Kidney epithelial cell (primary cell): ENCODE data around the gene HOOK2. TPM values are rescaled to one million over a fixed set of nuclear protein-coding genes. Genes with fewer than 3 reads are reported as not detected.

Experiments used
- DNase-seq: peaks from one replicate; pipeline ENCODE4 v3.0.0-alpha.2; 2010; ENCODE audit warnings: low read depth
- H3K27me3 ChIP-seq: 2 replicates; pipeline ENCODE4 v1.6.0; 2011; ENCODE audit warnings: low read length; ENCODE audit not compliant: control insufficient read depth, insufficient read depth
- H3K36me3 ChIP-seq: 2 replicates; pipeline ENCODE4 v1.5.1; 2011; ENCODE audit warnings: low read length; ENCODE audit not compliant: control insufficient read depth, insufficient read depth
- H3K4me3 ChIP-seq: 2 replicates; pipeline ENCODE4 v1.5.1; 2011; ENCODE audit warnings: low read depth, mild to moderate bottlenecking, control low read depth, low read length
- CTCF ChIP-seq: IDR thresholded peaks from 2 replicates; pipeline ENCODE4 v1.5.1; 2011; ENCODE audit warnings: mild to moderate bottlenecking, moderate library complexity, low read length, control low read depth, inconsistent platforms; ENCODE audit not compliant: insufficient read depth, poor library complexity, severe bottlenecking
- total RNA-seq: library from RNA; depleted of rRNA; stranded (reverse); fragments of >200 nt; gene quantifications from 2 replicates; pipeline ENCODE4 v1.2.3, GENCODE V29; 2015

The HOOK2 gene
- total RNA-seq, 1 donor from 2014 or later, result 44.1 TPM

- no peaks in the 10 kb centered on the region for H3K36me3 ChIP-seq
- no peak for TF ChIP-seq CTCF
- H3K4me3 ChIP-seq, result peak overlapping the region; percentile 23
- no peaks in the 10 kb centered on the region for H3K27me3 ChIP-seq
- DNase-seq, result no peak
Observed at GRCh38 chr19:12789904-12790619, 14.7 kb upstream of the HOOK2 start.

DNA sequence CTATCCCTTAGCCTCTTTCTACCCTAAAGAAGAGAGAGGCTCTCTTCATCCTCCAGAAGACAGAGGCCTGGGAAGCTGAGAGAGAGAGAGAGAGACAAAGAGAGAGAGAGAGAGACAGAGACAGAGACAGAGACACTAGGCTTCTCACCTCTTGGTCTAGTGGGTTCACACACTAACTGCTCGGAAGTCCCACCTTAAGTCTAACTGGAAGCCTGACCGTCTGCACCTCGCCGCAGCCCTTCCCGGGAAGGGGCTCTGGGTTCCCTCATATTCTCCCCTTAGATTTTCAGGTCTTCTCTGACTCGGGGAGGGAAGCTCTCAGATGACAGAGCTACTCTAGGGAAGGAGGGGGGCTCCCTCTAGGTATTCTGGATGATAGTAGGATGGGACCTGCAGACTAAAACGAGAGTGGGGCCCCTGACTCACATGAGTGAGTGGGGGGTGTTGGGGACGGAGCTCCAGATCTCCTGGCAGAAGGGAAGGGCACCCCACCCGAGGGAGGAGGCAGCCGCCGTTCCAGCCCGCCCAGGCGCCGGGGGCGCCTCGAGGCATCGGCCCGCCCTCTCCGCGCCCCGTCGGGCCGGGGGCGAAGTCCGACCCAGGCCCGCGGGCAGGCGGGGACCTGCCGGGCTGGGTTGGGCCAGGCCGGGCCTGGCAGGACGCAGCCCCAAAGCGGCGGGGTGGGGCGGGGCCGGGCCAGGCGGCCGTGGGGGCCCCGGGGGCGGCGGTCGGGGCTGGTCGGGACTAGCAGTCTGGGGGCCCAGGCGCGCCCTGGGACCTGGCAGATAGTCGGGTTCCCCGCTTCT, 13.9 kb upstream of the HOOK2 start:
- Histone ChIP-seq H3K36me3 (no peaks in the 10 kb centered on the region), H3K4me3 (peak overlapping the region; percentile 23), H3K27me3 (no peaks in the 10 kb centered on the region)
- no peak for TF ChIP-seq CTCF
- DNase-seq, result no peak

DNA sequence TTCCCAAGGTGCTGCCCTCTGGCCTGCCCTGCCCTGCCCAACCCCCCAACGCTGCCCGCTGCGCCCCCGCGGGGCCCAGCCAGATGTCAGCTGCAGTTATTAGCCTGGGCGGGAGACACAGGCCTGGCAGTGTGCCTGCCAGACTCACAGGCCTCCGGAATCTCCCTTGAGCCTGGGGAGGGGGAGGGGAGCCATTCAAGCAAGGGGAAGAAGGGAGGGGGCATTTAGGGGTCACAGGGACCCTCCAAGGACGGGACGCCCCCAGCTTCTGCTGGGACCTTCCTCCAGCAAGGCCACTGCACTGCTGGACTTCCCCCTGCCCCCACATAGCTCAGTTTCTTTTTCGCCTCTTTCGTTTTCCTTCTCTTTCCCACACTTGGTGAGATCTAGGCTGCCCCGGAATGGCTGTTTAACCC, 13.3 kb upstream of the HOOK2 start:
- peak; percentile 1 for TF ChIP-seq CTCF
- Histone ChIP-seq H3K4me3 (peak overlapping the region; percentile 3), H3K27me3 (no peaks in the 10 kb centered on the region), H3K36me3 (no peaks in the 10 kb centered on the region)
- no peak for DNase-seq

GRCh38 chr19:12788042-12788681, 12.8 kb upstream of the HOOK2 start:
- no peaks in the 10 kb centered on the region for H3K36me3 ChIP-seq
- no peaks in the 10 kb centered on the region for H3K27me3 ChIP-seq
- no peak for TF ChIP-seq CTCF
- no peak for DNase-seq
- H3K4me3 ChIP-seq, result no peak overlapping the region

- Histone ChIP-seq H3K4me3 (no peak overlapping the region), H3K36me3 (no peaks in the 10 kb centered on the region), H3K27me3 (no peaks in the 10 kb centered on the region)
- DNase-seq, result no peak
- TF ChIP-seq CTCF, result no peak
Observed at GRCh38 chr19:12787458-12787857, 12.1 kb upstream of the HOOK2 start.
